ENCODE results near the gene PPIP5K2.

GRCh38 chr5:103243665-103244064 lies 123.6 kb downstream of the PPIP5K2 start:
- no peak for TF ChIP-seq CTCF (conservative IDR thresholded peaks at IDR 0.05; ENCODE audit: low read depth, low read length)
- TF ChIP-seq EZH2 (IDR thresholded peaks at IDR 0.05; ENCODE audit: borderline replicate concordance, low read depth, low read length, poor library complexity, severe bottlenecking): no peak

Data from A673 (cell line).